ENCODE measurements around the gene KLK4. TPM values are rescaled to one million over a fixed set of nuclear protein-coding genes. Genes with fewer than 3 reads are reported as not detected.
A peak's percentile ranks its signal among the peaks of the same experiment; 100 is the strongest.

The KLK4 gene
- total RNA-seq, 1 donor, result not detected

DNA sequence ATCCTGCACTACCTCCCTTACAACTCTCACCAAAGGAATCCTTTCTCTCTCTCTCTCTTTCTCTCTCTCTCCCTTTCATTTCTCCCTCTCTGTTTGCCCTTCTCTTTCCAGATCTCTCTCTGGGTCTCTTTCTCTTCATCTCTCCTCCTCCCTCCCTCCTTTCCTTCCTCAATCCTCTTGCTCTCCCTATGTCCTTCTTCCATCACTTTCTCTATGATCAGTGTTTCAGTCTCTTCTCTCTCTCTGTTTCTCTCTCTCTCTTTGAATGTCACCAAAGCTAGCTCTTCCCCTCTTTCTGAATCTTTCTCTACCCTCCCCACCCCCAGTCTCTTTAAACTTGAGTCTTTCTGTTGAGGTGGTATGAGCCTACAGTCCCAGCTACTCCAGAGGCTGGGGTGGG is 19.8 kb upstream of the KLK4 start:
- no peak overlapping the region for H3K4me3 ChIP-seq (ENCODE audit: low read depth, low read length)
- TF ChIP-seq, protein P1, sequence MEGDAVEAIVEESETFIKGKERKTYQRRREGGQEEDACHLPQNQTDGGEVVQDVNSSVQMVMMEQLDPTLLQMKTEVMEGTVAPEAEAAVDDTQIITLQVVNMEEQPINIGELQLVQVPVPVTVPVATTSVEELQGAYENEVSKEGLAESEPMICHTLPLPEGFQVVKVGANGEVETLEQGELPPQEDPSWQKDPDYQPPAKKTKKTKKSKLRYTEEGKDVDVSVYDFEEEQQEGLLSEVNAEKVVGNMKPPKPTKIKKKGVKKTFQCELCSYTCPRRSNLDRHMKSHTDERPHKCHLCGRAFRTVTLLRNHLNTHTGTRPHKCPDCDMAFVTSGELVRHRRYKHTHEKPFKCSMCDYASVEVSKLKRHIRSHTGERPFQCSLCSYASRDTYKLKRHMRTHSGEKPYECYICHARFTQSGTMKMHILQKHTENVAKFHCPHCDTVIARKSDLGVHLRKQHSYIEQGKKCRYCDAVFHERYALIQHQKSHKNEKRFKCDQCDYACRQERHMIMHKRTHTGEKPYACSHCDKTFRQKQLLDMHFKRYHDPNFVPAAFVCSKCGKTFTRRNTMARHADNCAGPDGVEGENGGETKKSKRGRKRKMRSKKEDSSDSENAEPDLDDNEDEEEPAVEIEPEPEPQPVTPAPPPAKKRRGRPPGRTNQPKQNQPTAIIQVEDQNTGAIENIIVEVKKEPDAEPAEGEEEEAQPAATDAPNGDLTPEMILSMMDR (IDR thresholded peaks at IDR 0.05; ENCODE audit: insufficient read depth, low read length), result no peak
- DNase-seq (ENCODE audit: low read depth), result no peak

DNA sequence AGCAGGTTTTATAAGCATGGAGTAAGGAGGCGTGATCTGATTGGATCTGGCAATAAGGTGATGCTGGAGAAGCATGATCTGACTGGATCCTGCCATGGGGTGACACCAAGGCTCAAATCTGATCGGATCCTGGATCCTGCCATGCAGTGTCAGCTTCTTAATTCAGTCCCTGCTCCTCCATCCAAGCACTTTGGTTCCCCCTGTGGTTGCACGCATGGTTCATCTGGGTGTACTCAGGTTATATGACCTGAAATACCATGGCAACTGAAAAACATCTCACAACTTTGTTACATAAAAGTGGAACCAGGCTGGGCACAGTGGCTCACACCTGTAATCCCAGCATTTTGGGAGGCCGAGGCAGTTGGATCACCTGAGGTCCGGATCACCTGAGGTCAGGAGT is 17.6 kb upstream of the KLK4 start:
- no peak overlapping the region for H3K4me3 ChIP-seq (ENCODE audit: low read depth, low read length)
- TF ChIP-seq, protein P1 (IDR thresholded peaks at IDR 0.05; ENCODE audit: insufficient read depth, low read length), result no peak

DNA sequence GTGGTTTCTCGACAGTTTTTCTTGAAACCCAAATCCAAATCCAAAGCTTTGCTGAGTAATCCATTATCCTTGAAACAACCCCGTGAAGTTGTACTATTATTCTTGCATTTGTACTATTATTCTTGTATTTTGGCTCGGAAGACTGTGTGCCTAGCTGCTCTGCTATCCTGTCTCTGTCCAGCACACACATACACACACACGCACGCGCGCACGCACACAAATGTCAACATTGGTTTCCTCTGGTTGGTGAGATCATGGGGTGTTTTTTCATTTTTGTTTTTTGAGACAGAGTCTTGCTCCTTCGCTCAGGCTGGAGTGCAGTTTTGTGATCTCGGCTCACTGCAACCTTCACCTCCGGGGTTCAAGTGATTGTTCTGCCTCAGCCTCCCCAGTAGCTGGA is 14.9 kb upstream of the KLK4 start:
- DNase-seq (ENCODE audit: low read depth), result no peak
- TF ChIP-seq, protein P1 (IDR thresholded peaks at IDR 0.05; ENCODE audit: insufficient read depth, low read length), result no peak
- no peak overlapping the region for H3K4me3 ChIP-seq (ENCODE audit: low read depth, low read length)

More for the DNA sequence above, 17.6 kb upstream of the KLK4 start:
- DNase-seq (ENCODE audit: low read depth), result no peak

DNA sequence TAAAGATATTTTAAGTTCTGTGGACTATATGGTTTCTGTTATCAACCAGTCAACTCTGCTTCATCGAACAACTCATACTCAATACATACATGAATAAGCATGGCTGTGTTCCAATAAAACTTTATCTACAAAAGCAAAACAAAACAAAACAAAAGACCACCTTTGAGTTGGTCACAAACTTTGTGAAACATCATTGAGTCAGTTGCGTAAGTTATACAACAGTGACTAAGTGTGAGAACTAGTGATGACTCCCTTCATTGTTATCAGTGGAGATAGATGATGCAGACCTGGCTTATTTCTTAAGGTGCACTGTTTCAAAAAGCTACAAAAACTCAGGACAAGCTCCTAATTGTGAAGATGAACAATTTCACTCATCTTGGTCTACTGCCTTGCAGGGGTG is 14.5 kb upstream of the KLK4 start:
- no peak overlapping the region for H3K4me3 ChIP-seq (ENCODE audit: low read depth, low read length)
- DNase-seq (ENCODE audit: low read depth), result peak; percentile 16
- TF ChIP-seq, protein P1 (IDR thresholded peaks at IDR 0.05; ENCODE audit: insufficient read depth, low read length), result no peak

DNA sequence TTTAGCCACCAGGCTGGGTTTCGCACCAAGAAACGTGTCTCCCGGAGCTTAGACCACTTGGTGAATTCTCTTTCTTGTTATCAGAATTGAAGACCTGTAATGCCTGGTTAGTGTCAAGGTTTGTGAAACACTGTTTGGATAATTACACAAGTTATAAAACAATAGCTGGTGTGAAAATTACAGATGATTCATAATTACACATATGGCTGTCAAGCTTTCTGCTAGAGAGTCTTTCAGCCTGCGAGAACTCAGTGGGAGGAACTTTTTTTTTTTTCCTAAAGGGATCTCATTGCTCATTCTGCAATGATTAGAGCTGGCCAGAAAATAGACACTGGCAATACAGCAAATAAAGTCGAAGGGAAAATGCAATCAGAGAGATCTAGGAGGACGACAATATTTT is 13.4 kb upstream of the KLK4 start:
- TF ChIP-seq, protein P1 (IDR thresholded peaks at IDR 0.05; ENCODE audit: insufficient read depth, low read length), result no peak
- DNase-seq (ENCODE audit: low read depth), result no peak

DNA sequence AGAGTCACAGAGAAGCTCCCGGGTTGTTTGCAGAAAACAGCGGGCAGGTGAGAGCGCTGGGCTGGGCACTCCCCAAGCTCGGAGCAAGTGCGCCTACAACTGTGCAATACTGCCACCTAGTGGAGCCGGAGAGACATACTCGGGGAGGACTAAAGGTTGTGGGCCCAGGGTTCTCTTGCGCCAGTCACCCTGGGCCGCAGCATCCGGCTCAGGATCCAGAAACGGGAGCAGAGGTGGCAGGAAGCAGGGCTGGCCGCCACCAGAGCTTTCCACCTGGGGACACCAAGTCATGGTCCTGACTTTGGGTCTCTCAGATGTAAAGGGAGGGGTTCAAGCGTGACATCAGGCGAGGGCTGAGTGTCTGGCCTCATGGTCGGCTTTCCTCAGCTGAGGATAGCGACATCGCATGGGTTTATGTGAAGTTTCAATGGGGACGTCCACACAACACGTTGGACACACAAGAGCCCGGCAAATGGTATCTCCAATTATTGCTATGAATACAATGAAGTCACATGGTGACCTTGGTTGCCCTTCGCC is 11.2 kb upstream of the KLK4 start:
- H3K4me3 ChIP-seq (ENCODE audit: low read depth, low read length), result no peak overlapping the region
- TF ChIP-seq, protein P1 (IDR thresholded peaks at IDR 0.05; ENCODE audit: insufficient read depth, low read length), result peak; percentile 90
- peak; percentile 77 for DNase-seq (ENCODE audit: low read depth)

More for the DNA sequence above, 13.4 kb upstream of the KLK4 start:
- H3K4me3 ChIP-seq (ENCODE audit: low read depth, low read length), result no peak overlapping the region

Measured in fibroblast of the aortic adventitia (primary cell).